CD4-positive, alpha-beta T cell treated with Interleukin-21 for 1 hour (primary cell): Measurements from ENCODE around the gene AGRP.

ENCODE experiments used
- DNase-seq: peaks from one replicate; pipeline ENCODE4 v3.0.0-alpha.2; 2020

AGRP gene

DNA sequence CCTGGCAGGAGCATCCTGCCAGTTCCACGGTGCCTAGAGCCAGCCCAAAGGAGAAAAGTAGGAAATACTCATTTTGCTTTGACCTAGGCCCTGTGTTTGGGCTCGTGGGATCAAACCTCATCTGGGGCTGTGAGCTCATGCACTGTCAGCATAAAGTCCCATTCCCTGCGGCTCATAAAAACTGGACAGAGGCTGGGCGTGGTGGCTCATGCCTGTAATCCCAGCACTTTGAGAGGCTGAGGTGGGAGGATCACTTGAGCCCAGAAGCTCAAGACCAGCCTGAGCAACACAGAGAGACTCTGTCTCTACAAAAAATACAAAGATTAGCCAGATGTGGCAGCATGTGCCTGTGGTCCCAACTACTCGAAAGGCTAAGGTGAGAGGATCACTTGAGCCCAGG is 20.3 kb downstream of the AGRP start:
- DNase-seq: no peak

DNA sequence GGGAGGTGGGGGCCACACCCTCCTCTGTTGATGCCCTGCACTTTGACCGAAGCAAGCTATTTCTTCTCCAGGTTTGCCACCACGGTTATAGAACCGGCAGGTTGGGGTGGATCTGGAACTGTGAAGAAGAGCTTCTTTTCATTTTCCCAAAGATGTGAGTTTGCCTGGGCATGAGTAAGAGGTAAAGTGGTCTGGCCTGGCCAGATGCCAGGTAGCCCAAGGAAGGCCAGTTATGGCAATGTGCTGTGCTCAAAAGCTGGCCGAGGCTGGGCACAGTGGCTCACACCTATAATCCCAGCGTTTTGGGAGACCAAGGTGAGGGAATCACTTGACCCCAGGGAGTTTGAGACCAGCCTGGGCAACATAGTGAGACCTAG is 21.1 kb downstream of the AGRP start:
- no peak for DNase-seq

DNA sequence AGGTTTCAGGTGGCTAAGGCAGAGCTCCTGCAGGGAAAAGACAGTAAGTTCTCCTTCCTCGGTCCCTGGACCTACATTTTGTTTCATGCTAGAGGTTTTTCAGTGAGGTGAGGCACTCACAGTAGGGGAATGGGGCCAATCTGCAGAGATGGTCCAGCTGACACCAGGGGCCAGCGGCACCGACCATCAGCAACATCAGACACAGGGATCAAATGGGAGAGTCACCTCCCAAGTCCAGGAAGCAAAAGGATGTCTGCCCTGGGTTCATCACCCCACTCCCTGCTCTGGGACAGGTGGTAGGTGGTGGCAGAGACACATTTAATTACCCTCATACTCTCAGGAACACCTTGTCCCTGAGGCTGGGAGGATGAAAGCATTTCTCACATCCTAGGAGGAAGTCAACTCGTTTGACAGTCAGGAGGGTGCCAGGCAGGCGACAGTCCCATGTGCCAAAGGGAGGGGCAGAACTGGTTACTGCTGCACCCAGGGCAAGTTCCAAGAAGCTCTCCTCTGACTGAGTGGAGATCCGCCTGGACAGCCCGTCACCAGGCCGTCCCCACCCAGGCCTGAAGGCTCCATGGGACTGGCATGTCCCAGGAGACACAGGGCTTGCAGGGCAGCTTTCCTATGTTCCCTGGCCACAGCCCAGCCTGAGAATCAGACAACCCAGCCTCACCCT is 21.6 kb downstream of the AGRP start:
- DNase-seq: no peak

DNA sequence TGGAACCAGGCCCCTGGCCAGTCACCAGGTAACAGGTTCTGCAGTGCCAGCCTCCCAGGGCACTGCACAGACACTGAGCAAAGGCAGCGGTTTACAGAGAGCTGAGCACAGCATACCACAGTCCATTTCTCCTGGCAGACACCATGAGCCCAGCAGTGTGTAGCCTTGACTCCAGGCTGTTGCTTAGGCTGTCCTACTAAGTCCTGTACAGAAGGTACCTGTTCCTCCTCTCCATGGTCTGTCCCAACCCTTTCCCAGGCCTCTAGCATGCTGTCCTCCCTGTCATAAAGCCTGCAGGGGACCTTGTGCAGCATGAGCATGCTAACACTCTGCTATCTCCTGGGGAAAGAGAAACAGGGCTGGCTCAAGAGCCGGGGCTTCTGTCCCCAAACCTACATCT is 22.4 kb downstream of the AGRP start:
- DNase-seq: no peak

DNA sequence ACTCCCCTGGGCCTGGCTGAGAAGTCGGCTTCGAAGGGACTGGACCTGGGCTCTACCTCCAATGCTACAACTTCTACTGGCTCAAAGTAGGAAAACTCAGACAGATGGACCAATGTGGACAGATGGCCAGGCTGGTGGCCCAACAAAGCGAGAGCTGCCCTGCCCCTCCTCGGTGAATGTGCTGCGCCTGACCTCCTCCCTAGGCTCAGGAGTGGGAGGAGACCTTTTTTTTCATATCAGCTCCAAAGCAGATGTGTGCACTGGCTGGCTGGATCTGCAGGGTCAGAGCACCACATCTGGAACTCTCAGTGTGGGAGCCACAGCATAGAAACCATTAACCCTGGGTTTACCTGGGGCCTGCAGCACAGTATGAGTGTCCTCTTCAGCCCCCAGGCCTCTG is 23.2 kb downstream of the AGRP start:
- DNase-seq: no peak

DNA sequence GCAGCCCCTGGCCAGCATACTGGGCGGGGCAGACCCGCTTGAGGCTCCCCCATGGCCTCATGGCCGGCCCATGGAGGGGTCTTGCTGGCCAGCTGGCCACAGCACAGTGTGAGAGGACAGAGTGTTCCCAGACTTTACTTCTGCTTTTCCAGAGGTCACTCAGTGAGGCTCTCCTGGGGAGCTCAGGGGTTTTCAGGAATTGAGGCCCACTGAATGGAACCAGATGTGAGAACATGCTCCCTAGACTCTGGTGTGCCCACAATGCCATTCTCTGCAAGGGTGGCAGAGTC is 23.5 kb downstream of the AGRP start:
- no peak for DNase-seq

DNA sequence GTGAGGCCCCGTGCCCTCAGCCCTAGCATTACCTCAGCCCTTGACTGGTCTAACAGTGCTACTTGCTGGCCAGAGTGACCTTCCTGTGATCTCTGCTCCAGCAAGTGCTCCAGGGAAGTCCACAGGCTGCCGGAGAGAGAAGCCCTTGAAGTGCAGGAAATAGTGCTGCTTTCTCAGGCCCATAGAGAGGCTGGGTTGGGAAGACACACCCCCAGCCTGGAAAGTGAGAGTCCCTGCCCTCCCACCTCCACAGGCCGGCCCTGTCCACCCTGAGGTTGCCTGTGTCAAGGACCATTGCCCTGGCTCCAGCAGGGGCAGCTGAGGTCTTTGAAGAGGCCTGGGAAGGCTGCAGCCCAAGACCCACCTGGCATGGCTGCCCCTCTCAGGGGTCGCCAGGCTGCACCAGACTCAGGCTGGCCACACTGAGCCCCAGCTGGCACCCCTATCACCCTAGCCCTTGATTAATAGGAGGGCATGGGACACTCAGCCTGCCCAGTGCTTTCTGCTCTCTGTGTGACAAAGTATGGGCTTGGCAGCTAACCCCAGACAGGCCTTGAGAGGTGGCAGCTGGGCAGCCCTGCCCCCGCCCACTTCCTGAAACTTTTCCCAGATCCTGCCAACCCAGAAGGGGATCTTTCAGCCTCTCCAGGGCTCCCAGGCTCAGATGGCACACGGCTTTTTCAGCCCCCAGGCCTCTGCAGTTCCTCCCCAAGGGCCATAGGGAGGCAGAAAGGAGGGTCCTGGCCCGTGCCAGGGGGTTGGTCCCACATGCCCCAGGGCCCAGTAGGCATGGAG is 24.1 kb downstream of the AGRP start:
- DNase-seq: no peak

DNA sequence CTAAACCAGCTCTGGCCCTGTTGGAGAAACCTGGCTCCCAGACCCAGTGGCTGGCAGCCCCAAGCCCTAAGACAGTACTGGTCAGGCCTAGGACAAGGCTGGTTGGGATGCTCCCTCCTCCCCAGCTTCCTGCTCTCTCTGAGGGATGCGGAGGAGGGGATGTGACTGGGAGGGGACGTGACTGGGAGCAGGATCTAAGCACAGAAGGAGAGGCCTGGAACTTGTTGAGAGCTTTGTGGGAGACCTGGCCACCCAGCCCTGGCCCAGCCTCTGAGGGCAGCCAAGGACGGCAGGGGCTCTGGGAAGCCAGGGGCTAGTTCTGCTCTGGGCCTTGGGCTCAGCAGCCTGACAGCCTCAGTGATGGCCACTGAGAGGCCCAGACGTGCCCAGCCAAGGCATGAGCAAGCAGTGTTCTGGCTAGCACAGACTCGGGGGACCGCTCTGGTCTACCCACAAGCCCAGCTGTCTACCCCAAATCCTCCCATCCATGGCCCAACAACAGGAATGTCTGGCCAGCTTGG is 25.2 kb downstream of the AGRP start:
- DNase-seq: no peak

DNA sequence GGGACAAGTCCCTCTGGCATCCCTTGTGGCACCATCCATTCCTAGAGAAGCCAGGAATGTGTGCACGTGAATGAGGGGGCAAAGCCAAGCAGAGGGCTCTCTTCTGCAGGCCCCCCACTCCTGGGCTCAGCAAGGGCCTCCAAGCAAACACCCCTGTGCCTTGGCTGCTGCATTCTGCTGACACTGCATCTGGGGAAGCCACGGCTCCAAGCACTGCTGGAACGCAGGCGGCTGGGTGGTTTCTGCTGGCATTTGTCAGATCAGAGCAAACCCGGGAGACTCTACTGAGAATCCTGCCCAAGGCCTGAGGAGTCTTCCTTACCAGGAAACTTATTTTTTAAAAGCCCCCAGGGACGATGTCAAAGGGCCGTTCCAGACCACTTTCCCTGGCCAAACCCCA is 25.7 kb downstream of the AGRP start:
- DNase-seq: no peak

DNA sequence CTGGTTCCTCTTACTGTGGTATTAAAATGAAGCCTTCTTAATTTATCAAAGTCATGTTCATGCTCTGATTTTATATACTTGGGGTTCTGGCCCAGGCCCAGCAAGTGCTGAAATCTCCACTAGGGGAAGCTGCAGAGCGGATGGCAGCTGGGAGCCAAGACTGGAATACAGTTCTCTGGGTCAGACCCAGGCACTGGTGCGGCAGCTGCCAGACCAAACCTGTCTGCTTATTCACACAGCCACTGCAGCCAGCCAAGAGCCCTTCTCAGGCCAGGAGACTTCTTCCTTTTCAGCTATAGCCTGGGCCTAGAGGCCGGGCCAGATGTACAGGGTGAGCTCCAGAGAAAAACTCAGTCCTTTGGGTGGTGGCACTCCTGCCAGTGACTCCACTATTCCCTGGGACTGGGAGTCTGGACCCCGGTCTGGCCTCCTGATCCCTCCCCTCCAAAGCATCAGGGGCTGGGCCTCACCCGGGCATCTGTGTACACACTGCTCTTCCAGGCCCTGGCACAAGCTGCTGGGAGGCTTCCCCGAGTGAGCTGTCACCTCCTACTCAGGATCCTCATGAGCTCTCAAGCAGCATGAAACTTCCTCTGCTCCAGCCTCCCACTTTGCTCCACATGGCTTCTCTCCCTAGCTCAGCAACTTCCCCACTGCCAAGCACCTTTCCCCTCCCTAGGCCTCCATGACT is 26.8 kb downstream of the AGRP start:
- DNase-seq: no peak

DNA sequence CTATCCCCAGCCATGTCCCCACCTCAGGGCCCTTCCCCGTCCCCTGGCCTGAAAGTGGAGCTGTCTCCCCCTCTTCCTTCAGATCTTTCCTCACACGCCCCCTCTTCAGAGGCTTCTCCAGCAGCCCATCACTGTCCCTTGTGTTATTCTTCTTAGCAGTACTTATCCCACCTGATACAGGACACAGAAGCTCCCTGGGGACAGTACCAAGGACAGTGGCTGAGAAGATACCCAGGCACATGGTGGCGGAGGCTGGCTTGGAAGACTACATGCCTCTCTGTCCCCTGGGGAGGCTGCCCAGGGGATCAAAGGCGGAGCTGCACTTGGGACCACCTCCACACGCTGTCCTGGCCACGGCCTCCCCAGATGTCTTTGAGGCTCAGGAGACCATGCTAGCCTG is 28.5 kb downstream of the AGRP start:
- DNase-seq: no peak

DNA sequence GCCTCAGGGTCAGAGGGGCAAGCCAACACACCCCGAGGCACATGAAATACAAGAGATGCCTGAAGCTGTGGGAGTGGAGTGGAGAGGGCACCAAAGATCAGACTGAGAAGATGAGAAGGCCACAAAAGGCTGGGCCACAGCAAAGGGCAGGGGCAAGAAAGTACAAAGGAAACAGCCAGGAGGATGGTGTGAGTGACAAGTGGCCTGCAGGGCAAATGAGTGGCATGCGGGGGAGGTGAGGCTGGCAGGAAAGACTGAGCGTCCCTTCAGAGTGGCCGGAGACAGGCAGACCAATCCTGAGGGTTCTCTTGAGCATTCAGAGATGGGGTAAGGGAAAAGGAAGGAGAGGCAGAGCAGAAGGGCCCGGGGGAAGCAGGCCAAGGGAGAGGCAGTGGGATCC is 29.2 kb downstream of the AGRP start:
- DNase-seq: no peak

DNA sequence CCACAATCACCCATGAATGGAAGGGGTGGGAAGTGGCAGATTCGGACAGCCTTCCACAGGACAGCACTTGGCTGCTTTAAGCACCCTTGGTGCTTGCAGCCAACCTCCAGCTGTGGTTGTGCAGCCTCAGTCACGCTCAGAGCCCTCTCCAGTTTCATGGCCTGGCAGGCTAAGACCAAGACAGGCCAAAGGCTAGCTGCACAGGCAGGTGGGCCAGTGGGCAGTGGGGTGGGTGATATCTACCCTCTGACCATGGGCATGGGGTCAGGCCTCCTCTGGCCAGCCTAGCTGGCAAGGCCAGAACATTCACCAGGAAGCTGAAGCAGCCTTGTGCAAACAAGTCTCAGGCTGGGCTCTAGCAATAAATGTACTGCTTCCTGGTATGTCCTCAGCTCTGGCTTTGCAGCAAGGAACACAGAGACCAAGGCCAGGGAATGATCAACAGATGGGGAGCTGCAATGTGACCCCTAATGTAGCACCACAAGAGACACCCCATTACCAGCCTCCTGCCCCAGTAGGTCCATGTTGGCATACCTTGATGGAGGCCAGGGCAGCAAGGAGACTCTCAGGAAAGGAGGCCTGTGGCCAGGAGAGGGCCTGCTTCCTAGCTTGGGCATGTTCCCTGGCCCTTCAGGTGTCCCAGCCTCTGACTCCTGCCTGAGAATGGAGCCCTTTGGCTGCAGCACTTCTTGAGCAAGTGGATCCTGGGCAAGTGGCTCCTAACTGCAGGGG is 31.5 kb downstream of the AGRP start:
- no peak for DNase-seq

DNA sequence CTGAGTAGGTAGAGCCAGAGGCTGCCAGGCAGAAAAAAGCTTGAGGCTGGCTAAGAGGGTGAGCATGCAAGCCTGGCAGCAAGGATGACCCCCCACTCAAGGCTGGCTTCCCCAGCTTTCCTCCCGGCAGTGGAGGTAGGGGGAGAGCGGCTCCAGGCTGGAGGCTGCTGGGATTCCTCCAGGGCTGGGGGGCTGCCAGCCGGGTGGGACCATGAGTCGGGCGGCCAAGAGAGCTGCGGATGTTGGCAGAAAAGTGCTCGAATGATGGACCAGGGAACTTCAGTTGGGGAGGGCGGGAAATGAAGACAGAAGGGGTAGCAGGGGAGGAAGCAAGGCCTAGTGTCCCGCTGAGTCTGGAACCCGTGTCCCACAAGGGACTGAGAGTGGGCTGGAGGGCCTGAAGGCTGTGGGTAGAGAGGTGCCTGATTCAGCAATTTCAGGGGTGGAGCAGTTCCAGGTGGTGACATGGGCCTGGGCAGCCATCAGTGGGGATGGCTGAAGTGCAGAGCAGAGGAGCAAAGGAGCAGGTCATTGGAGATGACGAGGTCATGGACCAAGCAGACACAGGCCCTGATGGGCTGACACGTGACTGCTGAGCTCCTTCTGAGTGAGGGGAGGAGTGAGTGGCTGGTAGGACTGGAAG is 32.2 kb downstream of the AGRP start:
- DNase-seq: no peak

DNA sequence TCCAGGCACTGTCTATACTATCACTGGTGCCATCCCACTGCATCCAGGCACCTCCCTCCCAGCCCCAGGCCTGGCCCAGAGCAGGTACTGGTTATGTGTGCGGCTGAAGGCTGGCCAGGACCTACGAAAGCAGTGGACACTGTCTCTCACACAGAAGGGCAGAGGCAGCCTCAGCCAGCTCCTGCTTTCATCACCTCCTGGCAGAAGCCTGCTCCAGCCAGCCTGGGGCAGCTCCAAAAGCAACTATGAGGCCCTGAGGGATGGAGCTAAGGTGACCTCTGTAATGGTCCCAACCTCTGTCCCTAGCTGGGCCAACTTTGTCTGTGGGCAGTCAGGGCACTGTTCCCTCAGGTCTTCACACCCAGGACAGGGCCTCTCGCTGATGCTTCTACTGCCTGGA is 33.6 kb downstream of the AGRP start:
- no peak for DNase-seq

DNA sequence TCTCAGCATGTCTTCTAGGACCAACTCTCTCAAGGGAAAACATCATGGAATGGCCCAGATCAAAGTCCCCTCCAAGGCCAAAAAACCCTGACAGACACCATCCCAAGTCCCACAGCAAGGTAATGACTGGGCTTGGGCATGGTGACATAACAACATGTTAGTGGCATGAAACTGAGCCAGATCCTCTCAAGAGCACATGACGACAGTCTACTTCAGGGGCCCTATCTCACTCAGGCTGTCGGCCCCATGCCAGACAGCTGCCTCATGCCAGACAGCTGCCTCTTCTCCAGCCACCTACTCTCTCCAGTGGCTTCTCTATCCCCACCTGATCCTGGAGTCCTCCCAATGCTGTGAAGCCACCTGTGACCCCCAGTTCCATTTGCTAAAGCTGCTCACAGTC is 34.0 kb downstream of the AGRP start:
- no peak for DNase-seq

DNA sequence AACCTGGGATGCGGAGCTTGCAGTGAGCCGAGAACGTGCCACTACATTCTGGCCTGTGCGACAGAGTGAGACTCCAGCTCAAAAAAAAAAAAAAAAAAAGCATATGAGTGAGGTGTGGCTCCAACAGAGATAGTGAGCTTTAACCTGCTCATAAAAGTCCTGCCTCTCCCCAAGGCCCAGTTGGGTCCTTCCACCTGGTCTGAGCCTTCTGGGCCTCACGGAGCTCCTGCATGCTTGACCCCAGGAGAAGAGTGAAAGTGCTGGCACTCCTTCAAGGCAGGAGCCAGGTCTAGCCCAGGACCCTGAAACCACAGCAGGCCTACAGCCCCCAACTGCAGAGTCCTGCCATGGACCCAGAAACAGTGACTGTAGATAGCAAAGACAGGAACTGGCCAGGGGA is 34.8 kb downstream of the AGRP start:
- DNase-seq: no peak

DNA sequence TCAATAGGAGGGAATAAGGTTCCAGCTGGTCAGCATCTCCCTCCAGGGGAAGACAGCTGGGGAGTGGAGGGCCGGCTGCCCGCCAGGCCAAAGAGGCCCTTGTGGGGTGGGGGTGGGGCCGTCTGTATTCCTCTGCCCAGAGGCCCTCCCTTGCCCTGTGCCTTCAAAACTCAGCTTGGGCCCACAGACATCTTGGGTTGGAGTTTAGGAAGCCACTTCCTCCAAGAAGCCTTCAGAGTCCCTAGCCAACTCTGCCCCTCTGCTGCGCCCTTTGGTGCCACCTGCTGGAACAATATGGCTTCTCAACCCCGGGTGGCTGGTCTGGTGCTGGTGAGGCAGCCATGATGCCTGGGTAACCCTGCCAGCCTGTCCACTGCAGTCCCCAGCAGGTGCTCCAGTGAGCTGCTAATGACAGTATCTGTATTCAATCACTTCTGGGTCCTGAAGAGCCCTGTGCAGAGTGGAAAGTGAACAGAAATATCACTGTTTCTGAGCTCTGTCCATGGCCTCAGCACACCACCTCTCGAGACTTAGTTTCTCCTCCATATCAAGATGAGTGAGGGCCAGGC is 35.8 kb downstream of the AGRP start:
- DNase-seq: peak; percentile 62

DNA sequence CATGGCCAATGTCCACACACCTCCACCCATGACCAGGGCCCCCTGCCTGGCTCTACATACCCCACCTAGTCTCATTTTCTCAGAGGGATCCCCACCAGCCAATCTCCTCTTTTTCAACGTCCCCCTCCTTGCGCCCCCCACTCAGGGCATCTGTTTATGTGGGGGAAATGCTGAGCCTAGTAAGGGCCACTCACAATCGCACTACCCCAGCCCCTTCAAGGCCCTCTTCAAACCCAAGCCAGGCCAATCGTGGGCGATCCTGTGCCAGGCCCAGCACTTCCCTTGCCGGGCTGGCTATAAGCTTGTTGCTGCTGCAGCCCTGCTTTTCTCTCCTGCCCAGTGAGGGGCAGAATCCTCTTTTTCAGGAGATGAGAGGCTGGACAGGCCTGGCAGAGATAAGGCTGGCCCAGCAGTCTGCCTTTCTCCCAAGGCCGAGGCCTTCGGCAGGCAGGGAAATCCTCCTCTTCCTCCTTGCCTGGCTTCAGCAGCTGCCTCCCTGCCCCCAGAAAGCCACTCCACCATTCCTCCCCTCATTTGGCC is 36.3 kb downstream of the AGRP start:
- DNase-seq: no peak

DNA sequence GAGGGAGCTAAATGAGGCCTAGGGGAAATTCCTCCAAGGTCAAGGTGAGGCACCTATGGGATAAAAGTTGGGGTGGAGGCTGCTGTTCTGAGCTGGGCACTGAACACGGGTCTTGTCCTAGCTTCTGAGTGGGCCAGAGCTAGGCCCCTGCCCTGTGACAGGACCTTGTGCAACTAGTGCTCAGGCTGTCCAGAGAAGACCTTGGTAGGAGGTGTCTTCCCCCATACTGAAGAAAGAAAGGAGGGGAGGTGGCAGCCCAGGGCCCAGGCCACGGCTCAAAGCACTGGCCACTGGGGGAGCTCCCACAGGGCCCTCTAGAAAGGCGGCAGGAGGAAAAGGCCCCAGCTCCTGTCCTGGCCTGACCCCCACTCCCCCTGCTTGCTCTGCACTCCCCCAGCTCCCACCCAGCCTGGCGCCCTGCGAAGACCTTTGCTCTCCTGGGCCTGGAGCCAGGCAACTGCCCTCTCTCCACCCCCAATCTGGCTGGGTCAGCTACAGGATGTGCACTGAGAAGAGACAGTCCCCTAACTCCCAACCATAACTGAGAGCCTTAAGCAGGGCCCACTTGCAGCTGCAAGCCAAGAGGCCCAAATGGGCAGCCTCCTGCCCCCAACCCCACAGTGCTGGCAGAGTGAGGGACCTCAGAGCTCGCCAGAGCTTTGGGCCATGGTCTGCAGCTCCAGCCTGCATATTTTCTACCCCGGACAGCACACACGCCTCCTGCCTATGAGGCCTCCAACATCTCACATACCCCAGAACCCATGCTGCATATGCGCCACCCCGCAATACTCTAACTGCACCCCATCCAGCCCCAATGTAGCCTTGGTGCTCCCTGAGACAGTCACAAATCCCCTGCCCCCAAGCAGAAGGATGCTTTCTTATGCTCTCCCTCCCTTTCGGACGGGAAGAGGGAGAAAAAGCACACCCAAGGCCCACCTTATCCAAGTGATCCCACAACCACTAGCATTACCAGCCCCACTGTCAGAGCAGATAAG is 37.1 kb downstream of the AGRP start:
- no peak for DNase-seq

DNA sequence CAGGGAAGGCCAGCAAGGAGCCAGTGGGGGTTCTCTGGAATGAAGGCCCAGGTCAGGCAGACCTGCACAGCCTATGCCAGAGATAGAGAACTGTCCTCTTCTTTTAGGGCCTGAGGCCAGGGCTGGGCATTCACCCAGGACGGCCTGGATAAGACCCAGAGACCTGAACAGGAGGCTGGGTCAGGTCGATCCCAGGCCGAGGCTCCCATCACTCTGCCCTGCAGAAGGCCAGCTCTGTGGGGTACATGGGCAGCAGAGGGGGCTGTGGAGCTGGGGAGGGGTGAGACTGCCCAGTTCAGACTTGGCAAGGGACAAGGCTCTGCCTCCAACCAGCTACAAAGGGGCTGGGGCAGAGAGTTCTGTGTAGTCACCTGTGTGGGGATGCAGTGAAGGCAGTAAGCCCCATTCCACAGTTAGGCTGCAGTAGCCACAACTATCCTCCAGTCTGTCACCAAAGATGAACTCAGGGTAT is 37.9 kb downstream of the AGRP start:
- no peak for DNase-seq
